Lower leg skin (tissue), 3 donors: ENCODE results near the gene OSBP2.

Experiments
- POLR2A ChIP-seq, 2 donors: fragments of 450-650 bp; IDR thresholded peaks; one replicate each; pipeline ENCODE4 v1.6.1; 2016 to 2017; ENCODE audit warnings: antibody characterized with exemption in 2 of 2, mild to moderate bottlenecking in 1 of 2, moderate library complexity in 1 of 2
- TF ChIP-seq, protein P1 (sequence below), 3 donors: fragments of 450-650 bp; IDR thresholded peaks; one replicate each; pipeline ENCODE4 v1.5.1; 2016; ENCODE audit warnings: antibody characterized with exemption in 3 of 3, mild to moderate bottlenecking in 3 of 3, moderate library complexity in 2 of 3

DNA sequence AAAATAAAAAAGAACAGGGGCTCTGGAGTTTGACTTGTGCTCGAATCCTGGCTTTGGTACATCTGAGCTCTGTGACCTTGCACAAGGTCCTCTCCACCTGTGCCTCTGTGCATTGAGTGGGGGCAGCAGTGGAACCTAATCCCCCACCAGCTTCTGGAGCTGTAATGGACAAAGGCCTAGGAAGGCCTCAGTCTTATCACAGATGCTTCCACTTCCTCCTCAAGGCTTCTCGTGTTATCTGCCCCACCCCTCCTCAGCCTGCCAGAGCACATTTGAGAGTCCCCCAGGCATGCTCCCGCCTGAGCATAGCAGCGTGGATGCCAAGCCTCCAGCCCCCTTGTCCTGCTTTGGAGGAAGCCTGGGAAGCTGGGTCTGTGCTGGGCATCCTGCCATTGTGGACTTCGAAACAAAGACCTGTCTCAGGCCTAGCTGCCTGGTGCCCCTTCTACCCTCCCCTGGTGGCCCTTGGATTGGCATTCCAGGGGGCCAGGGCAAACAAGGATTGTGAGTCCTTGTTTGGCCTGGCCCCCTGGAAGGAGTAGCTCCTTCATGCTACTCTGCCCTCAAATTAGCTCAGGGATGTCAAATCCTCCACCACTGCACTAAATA, 44.1 kb upstream of the OSBP2 start:
- TF ChIP-seq, protein P1, sequence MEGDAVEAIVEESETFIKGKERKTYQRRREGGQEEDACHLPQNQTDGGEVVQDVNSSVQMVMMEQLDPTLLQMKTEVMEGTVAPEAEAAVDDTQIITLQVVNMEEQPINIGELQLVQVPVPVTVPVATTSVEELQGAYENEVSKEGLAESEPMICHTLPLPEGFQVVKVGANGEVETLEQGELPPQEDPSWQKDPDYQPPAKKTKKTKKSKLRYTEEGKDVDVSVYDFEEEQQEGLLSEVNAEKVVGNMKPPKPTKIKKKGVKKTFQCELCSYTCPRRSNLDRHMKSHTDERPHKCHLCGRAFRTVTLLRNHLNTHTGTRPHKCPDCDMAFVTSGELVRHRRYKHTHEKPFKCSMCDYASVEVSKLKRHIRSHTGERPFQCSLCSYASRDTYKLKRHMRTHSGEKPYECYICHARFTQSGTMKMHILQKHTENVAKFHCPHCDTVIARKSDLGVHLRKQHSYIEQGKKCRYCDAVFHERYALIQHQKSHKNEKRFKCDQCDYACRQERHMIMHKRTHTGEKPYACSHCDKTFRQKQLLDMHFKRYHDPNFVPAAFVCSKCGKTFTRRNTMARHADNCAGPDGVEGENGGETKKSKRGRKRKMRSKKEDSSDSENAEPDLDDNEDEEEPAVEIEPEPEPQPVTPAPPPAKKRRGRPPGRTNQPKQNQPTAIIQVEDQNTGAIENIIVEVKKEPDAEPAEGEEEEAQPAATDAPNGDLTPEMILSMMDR (IDR thresholded peaks at IDR 0.05) = no peak
- no peak for TF ChIP-seq POLR2A (IDR thresholded peaks at IDR 0.05)
